A673 (cell line): ENCODE results near the gene F11.

ENCODE experiments used
- CTCF ChIP-seq: fragments of 300-800, 200-600 bp; sonication (generic); conservative IDR thresholded peaks from 2 replicates; pipeline ENCODE4 v1.5.1; 2017; ENCODE audit warnings: low read depth, mild to moderate bottlenecking, antibody characterized with exemption, low read length, moderate library complexity, mixed read lengths
- EZH2 ChIP-seq: fragments of 200-600 bp; sonication (generic); IDR thresholded peaks from 2 replicates; pipeline ENCODE4 v1.6.1; 2017; ENCODE audit warnings: borderline replicate concordance, low read depth, mild to moderate bottlenecking, mixed read lengths, antibody characterized with exemption, low read length; ENCODE audit not compliant: poor library complexity, severe bottlenecking

GRCh38 chr4:186244835-186245234 lies 21.2 kb upstream of the F11 start:
- TF ChIP-seq EZH2 = no peak
- no peak for TF ChIP-seq CTCF
